GM19395 (cell line): ENCODE results near the gene VSX2.

Experiments used
- ATAC-seq: cut with Tn5 transposase; IDR thresholded peaks from one replicate; pipeline ENCODE4 v1.9.1; 2021; ENCODE audit warnings: mild to moderate bottlenecking, moderate library complexity; ENCODE audit not compliant: unreplicated experiment

The VSX2 gene

GRCh38 chr14:74297986-74298385, 58.7 kb downstream of the VSX2 start:
- ATAC-seq = no peak

- ATAC-seq = no peak
Observed at GRCh38 chr14:74299061-74299545, 59.9 kb downstream of the VSX2 start.

GRCh38 chr14:74301594-74302151, 62.4 kb downstream of the VSX2 start:
- ATAC-seq = no peak

- peak; percentile 64 for ATAC-seq
Observed at GRCh38 chr14:74302152-74302628, 62.9 kb downstream of the VSX2 start.

- ATAC-seq = peak; percentile 99
Observed at GRCh38 chr14:74302634-74303569, 63.7 kb downstream of the VSX2 start, which contains the start of gene ABCD4. ABCD4 (minus strand) TSS chr14:74302934; CDS start chr14:74302912, 22 bp downstream.

- ATAC-seq = no peak
Observed at GRCh38 chr14:74308695-74309094, 69.4 kb downstream of the VSX2 start.

- ATAC-seq = no peak
Observed at GRCh38 chr14:74309125-74310022, 70.1 kb downstream of the VSX2 start.

- ATAC-seq = no peak
Observed at GRCh38 chr14:74312161-74312560, 72.9 kb downstream of the VSX2 start.
